ENCODE results near the gene GAB3.

DNA sequence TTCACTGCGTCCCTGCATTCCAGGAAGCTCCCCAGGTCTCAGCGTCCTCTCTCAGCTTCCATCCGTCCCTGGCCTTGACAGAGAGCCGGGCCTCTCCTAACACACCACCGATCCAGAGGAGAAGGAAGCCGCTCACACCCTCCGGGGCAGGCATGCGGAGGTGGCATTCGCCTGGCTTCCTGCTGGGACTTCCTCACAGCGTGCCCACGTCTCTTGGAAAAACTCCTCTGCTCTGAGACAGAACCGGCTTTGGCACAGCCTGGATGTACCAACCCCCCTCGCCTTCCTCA is 100.7 kb downstream of the GAB3 start:
- TF ChIP-seq GATA2 (IDR thresholded peaks at IDR 0.05; ENCODE audit: low read depth, low read length): no peak
- no peak for TF ChIP-seq GATA3 (IDR thresholded peaks at IDR 0.05; ENCODE audit: low read depth, low read length)

Measured in SH-SY5Y (cell line).